Amygdala (tissue), 56 donors: ENCODE data around the gene POLR3E.
"Not testable (repeated sequence)": the region's sequence is repeated elsewhere in the genome, so short reads cannot be mapped to it uniquely, and the experiment has no call there.

Experiments used
- DNase-seq, 56 donors: peaks; one replicate each; lab custom pipeline; 2025; lab: John Stamatoyannopoulos, UW

The POLR3E gene

GRCh38 chr16:22291020-22291419 is 6.2 kb upstream of the POLR3E start:
- no peak for DNase-seq

GRCh38 chr16:22291860-22292318 is 5.3 kb upstream of the POLR3E start:
- no peak for DNase-seq

- no peak for DNase-seq
These were observed 4.9 kb upstream of the POLR3E start for GRCh38 chr16:22292320-22292719.

- DNase-seq: no peak
These were observed 3.8 kb upstream of the POLR3E start for GRCh38 chr16:22293137-22294106.

GRCh38 chr16:22296225-22297113 is 740 bp upstream of the POLR3E start:
- peak in 1 of 56 donors; percentile 23 for DNase-seq

GRCh38 chr16:22297871-22298733 is 893 bp downstream of the POLR3E start:
- peak in 45 of 56 donors; percentile 4 to 94 (median 33) for DNase-seq

- DNase-seq: no peak
These were observed 1.8 kb downstream of the POLR3E start for GRCh38 chr16:22299036-22299435.

- DNase-seq: peak in 52 of 56 donors; percentile 6 to 85 (median 56)
These were observed 3.3 kb downstream of the POLR3E start for GRCh38 chr16:22300427-22301071.

GRCh38 chr16:22301423-22301822 is 4.2 kb downstream of the POLR3E start:
- not testable (repeated sequence) for DNase-seq

- no peak for DNase-seq
These were observed 5.7 kb downstream of the POLR3E start for GRCh38 chr16:22302776-22303363.

GRCh38 chr16:22304411-22304810 is 7.2 kb downstream of the POLR3E start:
- DNase-seq: no peak

- DNase-seq: no peak
These were observed 9.6 kb downstream of the POLR3E start for GRCh38 chr16:22306788-22307187.

- DNase-seq: no peak
These were observed 10.6 kb downstream of the POLR3E start for GRCh38 chr16:22307838-22308237.

- DNase-seq: no peak
These were observed 11.8 kb downstream of the POLR3E start for GRCh38 chr16:22308824-22309520.

- no peak for DNase-seq
These were observed 14.3 kb downstream of the POLR3E start for GRCh38 chr16:22311520-22311919.

GRCh38 chr16:22312897-22313781 is 15.9 kb downstream of the POLR3E start:
- DNase-seq: no peak

GRCh38 chr16:22313876-22314470 is 16.8 kb downstream of the POLR3E start:
- DNase-seq: no peak
